Measurements from ENCODE around the gene ZNF398.

DNA sequence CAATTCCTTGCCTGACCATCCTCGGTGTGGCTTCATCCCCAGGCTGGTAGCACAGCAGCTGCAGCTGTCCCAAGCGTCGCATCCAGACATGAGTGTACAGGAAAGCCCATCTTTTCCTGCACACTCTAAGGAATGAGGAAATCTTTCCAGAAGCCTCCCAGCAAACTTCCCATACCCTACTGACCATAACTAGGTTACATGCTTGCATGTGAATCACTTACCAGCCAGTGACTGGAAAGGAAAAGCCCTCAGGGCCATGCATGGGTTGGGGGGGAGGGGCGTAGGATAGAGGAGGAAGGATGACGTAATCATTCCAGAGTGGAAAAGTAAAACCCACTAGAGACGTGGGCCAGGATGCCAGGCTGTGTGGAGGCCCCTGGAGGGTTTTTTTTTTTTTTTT is 73.3 kb downstream of the ZNF398 start:
- TF ChIP-seq POLR2AphosphoS5 (IDR thresholded peaks at IDR 0.05), result no peak
- no peak for TF ChIP-seq CTCF (IDR thresholded peaks at IDR 0.05)
- TF ChIP-seq POLR2A (IDR thresholded peaks at IDR 0.05), result no peak
- no peak for TF ChIP-seq EP300 (IDR thresholded peaks at IDR 0.05; ENCODE audit: low read depth)

Measured in transverse colon (tissue), 4 donors.